Measurements from ENCODE around the gene RXRA. TPM values are rescaled to one million over a fixed set of nuclear protein-coding genes. Genes with fewer than 3 reads are reported as not detected.

RXRA gene
- polyA plus RNA-seq, 1 donor from 2014 or later: 2.7 TPM

- Histone ChIP-seq H3K36me3 (ENCODE audit: insufficient read depth, low read length) (no peaks in the 10 kb centered on the region), H4K20me1 (ENCODE audit: insufficient read depth) (no peaks in the 10 kb centered on the region), H3F3A (ENCODE audit: insufficient read depth, low read length, poor library complexity, severe bottlenecking) (no peaks in the 10 kb centered on the region), H3K9me2 (ENCODE audit: insufficient read depth, low read length) (no peaks in the 10 kb centered on the region), H3K79me2 (replicated peaks; ENCODE audit: insufficient read depth, low read length) (no peaks in the 10 kb centered on the region), H3K9me3 (ENCODE audit: low read length) (no peaks in the 10 kb centered on the region), H3K4me2 (ENCODE audit: low read length) (no peak overlapping the region), H3K9ac (ENCODE audit: low read length) (no peak overlapping the region), H2AFZ (ENCODE audit: low read depth, low read length) (no peak overlapping the region), H3K27me3 (ENCODE audit: insufficient read depth, low read depth, low read length) (no peaks in the 10 kb centered on the region), H3K4me3 (ENCODE audit: low read length) (no peak overlapping the region), H3K27ac (ENCODE audit: low read length) (no peak overlapping the region)
- no peak for TF ChIP-seq TAF1 (IDR thresholded peaks at IDR 0.05; ENCODE audit: low read depth)
- no peak for TF ChIP-seq SMC3 (conservative IDR thresholded peaks at IDR 0.05; ENCODE audit: poor library complexity)
- TF ChIP-seq, protein P1, sequence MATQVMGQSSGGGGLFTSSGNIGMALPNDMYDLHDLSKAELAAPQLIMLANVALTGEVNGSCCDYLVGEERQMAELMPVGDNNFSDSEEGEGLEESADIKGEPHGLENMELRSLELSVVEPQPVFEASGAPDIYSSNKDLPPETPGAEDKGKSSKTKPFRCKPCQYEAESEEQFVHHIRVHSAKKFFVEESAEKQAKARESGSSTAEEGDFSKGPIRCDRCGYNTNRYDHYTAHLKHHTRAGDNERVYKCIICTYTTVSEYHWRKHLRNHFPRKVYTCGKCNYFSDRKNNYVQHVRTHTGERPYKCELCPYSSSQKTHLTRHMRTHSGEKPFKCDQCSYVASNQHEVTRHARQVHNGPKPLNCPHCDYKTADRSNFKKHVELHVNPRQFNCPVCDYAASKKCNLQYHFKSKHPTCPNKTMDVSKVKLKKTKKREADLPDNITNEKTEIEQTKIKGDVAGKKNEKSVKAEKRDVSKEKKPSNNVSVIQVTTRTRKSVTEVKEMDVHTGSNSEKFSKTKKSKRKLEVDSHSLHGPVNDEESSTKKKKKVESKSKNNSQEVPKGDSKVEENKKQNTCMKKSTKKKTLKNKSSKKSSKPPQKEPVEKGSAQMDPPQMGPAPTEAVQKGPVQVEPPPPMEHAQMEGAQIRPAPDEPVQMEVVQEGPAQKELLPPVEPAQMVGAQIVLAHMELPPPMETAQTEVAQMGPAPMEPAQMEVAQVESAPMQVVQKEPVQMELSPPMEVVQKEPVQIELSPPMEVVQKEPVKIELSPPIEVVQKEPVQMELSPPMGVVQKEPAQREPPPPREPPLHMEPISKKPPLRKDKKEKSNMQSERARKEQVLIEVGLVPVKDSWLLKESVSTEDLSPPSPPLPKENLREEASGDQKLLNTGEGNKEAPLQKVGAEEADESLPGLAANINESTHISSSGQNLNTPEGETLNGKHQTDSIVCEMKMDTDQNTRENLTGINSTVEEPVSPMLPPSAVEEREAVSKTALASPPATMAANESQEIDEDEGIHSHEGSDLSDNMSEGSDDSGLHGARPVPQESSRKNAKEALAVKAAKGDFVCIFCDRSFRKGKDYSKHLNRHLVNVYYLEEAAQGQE (IDR thresholded peaks at IDR 0.05; ENCODE audit: borderline replicate concordance): no peak
- no peak for TF ChIP-seq RAD21 (conservative IDR thresholded peaks at IDR 0.05)
- TF ChIP-seq MXI1 (conservative IDR thresholded peaks at IDR 0.05; ENCODE audit: poor library complexity, severe bottlenecking): no peak
- TF ChIP-seq POLR2AphosphoS5 (IDR thresholded peaks at IDR 0.05): no peak
- TF ChIP-seq EZH2 (IDR thresholded peaks at IDR 0.05; ENCODE audit: borderline replicate concordance, insufficient read depth, low read length, poor library complexity, severe bottlenecking): no peak
- no peak for TF ChIP-seq EP300 (conservative IDR thresholded peaks at IDR 0.05; ENCODE audit: poor library complexity, severe bottlenecking)
- TF ChIP-seq, protein P2, sequence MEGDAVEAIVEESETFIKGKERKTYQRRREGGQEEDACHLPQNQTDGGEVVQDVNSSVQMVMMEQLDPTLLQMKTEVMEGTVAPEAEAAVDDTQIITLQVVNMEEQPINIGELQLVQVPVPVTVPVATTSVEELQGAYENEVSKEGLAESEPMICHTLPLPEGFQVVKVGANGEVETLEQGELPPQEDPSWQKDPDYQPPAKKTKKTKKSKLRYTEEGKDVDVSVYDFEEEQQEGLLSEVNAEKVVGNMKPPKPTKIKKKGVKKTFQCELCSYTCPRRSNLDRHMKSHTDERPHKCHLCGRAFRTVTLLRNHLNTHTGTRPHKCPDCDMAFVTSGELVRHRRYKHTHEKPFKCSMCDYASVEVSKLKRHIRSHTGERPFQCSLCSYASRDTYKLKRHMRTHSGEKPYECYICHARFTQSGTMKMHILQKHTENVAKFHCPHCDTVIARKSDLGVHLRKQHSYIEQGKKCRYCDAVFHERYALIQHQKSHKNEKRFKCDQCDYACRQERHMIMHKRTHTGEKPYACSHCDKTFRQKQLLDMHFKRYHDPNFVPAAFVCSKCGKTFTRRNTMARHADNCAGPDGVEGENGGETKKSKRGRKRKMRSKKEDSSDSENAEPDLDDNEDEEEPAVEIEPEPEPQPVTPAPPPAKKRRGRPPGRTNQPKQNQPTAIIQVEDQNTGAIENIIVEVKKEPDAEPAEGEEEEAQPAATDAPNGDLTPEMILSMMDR (IDR thresholded peaks at IDR 0.05; ENCODE audit: poor library complexity, severe bottlenecking): no peak
Measured at GRCh38 chr9:134284273-134284672, 42.0 kb upstream of the RXRA start.

- Histone ChIP-seq H3K36me3 (ENCODE audit: insufficient read depth, low read length) (no peaks in the 10 kb centered on the region), H3K27ac (ENCODE audit: low read length) (no peak overlapping the region), H3K9me3 (ENCODE audit: low read length) (no peaks in the 10 kb centered on the region), H3K9me2 (ENCODE audit: insufficient read depth, low read length) (no peaks in the 10 kb centered on the region), H3K9ac (ENCODE audit: low read length) (no peak overlapping the region), H3K27me3 (ENCODE audit: insufficient read depth, low read depth, low read length) (no peaks in the 10 kb centered on the region), H3K4me2 (ENCODE audit: low read length) (no peak overlapping the region), H3K79me2 (replicated peaks; ENCODE audit: insufficient read depth, low read length) (no peaks in the 10 kb centered on the region), H3K4me3 (ENCODE audit: low read length) (no peak overlapping the region), H3F3A (ENCODE audit: insufficient read depth, low read length, poor library complexity, severe bottlenecking) (no peaks in the 10 kb centered on the region), H2AFZ (ENCODE audit: low read depth, low read length) (no peak overlapping the region), H4K20me1 (ENCODE audit: insufficient read depth) (no peaks in the 10 kb centered on the region)
- no peak for TF ChIP-seq EP300 (conservative IDR thresholded peaks at IDR 0.05; ENCODE audit: poor library complexity, severe bottlenecking)
- TF ChIP-seq RAD21 (conservative IDR thresholded peaks at IDR 0.05): no peak
- TF ChIP-seq, protein P2 (IDR thresholded peaks at IDR 0.05; ENCODE audit: poor library complexity, severe bottlenecking): no peak
- TF ChIP-seq POLR2AphosphoS5 (IDR thresholded peaks at IDR 0.05): no peak
- no peak for TF ChIP-seq SMC3 (conservative IDR thresholded peaks at IDR 0.05; ENCODE audit: poor library complexity)
- TF ChIP-seq MXI1 (conservative IDR thresholded peaks at IDR 0.05; ENCODE audit: poor library complexity, severe bottlenecking): no peak
Measured at GRCh38 chr9:134284741-134285140, 41.5 kb upstream of the RXRA start.
